OCI-LY7 (cell line): ENCODE data around the gene C5orf34.

Experiments
- CTCF ChIP-seq: fragments of 200-600 bp; sonication (generic); conservative IDR thresholded peaks from 2 replicates; pipeline ENCODE4 v1.5.1; 2014; ENCODE audit warnings: mild to moderate bottlenecking, antibody characterized with exemption, low read length, moderate library complexity, mixed read lengths
- EZH2phosphoT487 ChIP-seq: fragments of 200-600 bp; sonication (generic); IDR thresholded peaks from 2 replicates; pipeline ENCODE4 v1.6.1; 2018; ENCODE audit warnings: low read depth, borderline replicate concordance, mild to moderate bottlenecking, mixed run types, antibody characterized with exemption, low read length, moderate library complexity, mixed read lengths

GRCh38 chr5:43548358-43548757 is 33.4 kb upstream of the C5orf34 start:
- TF ChIP-seq CTCF: no peak
- TF ChIP-seq EZH2phosphoT487: no peak
